ENCODE data around the gene MCM3.

GRCh38 chr6:52261229-52261628 is 23.3 kb downstream of the MCM3 start:
- TF ChIP-seq CTCF (IDR thresholded peaks at IDR 0.05) (no peak), EP300 (IDR thresholded peaks at IDR 0.05) (no peak)

Data from tibial nerve (tissue), 4 donors.